HG02885 (cell line): Measurements from ENCODE around the gene CPTP.

Source experiments
- ATAC-seq: cut with Tn5 transposase; IDR thresholded peaks from one replicate; pipeline ENCODE4 v1.9.1; 2021; ENCODE audit warnings: mild to moderate bottlenecking; ENCODE audit not compliant: unreplicated experiment, poor library complexity

CPTP gene

DNA sequence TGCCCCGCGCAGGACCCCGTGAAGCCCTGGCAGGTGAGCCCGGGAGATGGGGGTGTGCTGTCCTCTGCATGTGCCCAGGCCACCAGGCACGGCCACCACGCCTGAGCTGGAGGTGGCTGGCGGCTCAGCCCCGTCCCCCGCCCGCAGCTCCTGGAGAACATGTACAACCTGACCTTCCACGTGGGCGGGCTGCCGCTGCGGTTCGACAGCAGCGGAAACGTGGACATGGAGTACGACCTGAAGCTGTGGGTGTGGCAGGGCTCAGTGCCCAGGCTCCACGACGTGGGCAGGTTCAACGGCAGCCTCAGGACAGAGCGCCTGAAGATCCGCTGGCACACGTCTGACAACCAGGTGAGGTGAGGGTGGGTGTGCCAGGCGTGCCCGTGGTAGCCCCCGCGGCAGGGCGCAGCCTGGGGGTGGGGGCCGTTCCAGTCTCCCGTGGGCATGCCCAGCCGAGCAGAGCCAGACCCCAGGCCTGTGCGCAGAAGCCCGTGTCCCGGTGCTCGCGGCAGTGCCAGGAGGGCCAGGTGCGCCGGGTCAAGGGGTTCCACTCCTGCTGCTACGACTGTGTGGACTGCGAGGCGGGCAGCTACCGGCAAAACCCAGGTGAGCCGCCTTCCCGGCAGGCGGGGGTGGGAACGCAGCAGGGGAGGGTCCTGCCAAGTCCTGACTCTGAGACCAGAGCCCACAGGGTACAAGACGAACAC, 8.3 kb downstream of the CPTP start:
- no peak for ATAC-seq

DNA sequence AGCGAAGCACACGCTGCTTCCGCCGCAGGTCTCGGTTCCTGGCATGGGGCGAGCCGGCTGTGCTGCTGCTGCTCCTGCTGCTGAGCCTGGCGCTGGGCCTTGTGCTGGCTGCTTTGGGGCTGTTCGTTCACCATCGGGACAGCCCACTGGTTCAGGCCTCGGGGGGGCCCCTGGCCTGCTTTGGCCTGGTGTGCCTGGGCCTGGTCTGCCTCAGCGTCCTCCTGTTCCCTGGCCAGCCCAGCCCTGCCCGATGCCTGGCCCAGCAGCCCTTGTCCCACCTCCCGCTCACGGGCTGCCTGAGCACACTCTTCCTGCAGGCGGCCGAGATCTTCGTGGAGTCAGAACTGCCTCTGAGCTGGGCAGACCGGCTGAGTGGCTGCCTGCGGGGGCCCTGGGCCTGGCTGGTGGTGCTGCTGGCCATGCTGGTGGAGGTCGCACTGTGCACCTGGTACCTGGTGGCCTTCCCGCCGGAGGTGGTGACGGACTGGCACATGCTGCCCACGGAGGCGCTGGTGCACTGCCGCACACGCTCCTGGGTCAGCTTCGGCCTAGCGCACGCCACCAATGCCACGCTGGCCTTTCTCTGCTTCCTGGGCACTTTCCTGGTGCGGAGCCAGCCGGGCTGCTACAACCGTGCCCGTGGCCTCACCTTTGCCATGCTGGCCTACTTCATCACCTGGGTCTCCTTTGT, 9.1 kb downstream of the CPTP start:
- no peak for ATAC-seq

DNA sequence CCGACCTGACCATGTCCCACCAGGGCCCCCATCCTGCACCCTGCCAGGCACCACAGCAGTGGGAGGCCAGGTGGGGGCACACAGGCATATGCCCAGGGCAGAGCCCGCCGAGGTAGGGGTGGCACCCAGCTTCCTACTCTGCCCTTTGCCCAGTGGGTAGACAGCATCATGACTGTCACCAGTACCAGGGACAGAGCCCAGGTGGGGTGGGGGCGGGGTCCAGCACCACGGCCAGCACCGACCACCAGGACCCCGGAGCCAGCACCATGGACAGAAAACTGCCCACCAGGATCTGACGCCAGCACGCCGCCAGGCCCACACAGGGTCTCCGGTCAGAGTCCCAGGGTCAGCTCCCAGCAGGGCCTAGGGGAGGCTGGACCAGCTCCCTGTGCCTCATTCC, 10.2 kb downstream of the CPTP start:
- ATAC-seq, result no peak

DNA sequence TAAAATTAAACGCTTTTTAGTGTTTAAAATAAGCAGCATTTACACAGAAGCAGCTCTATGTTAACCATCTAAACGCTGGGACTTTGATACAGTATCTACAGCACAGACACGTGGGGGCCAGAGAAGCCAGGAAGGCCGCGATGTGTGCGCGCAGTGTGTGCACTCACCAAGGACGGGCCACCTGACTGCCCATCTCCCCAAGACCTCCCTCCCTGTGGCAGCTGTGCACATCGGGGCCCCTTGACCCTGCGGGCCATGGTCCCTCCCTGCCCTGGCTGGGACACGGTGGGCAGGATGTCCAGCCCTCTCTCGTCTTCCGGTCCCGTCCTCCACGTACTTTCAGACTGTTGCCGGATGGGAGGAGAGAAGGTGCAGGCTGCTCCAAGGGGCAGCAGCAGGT, 10.7 kb downstream of the CPTP start:
- ATAC-seq, result no peak

DNA sequence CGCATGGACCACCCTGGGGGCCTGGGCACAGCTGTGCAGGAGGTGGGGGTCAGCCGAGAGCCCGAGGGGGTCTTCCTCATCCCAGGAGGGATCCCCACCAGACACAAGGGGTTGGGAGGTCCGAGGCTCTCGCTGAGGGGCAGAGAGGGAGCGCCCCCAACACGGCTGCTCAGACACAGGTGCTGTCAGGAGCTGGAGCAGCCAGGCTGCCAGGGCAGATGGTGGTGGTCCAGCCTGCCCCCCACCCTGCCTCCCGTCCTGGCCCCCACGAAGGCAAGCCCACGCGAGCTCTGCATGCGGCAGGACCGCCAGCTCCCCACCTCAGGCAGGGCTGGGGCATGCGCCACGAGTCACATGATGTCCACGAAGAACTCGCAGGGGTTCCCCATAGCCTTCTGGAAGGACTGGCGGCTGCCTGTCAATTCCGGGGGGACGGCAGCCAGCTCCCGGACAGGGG, 11.2 kb downstream of the CPTP start:
- no peak for ATAC-seq

DNA sequence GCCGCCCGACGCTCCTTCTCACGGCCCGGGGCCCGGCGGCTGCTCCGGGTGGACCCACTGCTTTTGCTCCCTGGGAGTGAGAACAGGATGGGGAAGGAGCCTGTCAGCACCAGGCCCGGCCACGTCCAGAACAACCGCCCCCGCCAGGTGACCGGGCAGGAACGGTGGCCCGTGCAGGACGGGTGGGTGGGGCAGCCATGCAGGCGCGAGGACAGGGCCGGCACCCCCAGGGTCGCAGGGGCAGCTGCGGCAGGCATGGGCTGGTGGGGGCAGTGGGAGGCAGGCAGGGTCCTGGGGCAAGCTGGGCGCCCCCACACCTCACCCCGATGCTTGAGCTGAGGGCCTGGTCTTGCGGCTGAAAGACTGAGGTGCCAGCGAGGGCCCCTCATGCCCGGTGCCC, 11.8 kb downstream of the CPTP start:
- ATAC-seq, result no peak

DNA sequence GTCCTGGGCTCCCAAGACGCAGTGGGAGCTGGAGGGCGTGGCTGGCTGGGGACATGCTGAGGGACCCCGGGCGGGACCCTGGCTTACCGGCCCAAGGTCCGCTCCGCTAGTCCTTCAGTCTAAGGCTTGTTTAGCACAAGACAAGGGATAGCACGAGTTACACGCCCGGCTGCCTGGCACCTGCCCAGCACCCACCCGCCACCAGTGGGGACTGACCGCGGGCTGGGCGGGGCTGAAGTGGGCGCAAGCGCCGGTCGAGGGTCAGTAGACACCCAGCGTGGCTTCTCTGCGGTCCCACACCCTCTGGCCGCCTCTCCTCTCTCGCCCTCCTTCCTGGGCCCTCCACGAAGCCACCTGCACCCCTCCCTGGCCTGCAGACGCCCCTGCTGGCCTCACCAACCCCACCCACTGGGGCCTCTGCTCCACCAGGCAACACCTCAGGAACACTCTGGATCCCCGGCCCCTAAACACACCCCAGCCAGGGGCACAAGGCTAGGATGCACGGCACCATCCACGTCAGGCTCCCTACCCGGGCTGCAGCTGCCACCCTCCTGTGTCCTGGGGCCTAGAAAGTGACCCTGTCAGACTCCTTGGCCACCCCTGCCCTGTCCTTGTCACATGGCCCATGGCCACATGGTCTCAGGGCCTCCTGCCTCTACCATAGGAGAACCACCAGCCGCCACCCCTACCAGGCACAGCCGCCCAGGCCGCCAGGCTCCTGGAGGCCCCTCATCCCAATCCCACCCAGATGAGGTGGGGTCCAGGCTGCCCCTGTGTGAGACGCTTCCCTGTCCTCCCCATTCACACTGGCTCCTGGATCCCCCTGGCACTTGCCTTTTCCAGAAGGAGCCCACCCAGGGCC, 12.6 kb downstream of the CPTP start:
- ATAC-seq, result no peak

DNA sequence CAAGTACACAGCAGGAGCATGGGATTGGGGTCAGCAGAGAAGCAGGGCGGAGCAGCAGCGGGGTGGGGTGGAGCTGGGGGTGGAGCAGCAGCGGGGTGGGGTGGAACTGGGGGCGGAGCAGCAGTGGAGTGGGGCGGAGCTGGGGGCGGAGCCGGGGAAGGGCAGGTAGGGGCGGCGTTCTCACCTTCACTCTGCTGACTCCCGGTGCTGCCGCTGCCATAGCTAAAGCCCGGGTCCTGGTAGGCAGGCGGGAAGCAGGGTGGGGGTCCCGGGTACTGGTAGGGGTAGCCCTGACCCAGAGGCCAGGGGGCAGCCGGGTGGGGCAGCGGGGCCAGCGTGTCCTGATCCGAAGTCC, 13.2 kb downstream of the CPTP start:
- ATAC-seq, result no peak

DNA sequence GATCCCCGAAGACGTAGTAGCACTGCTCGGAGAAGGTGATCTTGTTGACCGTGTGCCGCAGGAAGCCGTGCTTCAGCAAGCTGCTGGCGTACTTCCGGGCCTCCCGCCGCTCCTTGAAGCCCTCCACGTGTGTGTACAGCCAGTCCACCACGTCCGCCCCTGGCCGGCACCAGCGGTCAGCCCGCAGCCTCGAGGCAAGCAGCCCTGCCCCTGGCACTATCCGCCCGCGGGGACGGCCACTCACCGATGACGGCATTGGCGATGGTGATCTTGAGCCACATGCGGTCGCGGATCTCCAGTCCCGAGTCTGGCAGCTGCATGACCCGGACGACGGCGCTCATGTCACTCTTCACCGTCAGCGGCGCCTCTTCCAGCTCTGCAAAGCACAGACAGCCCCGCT, 13.7 kb downstream of the CPTP start:
- ATAC-seq, result no peak

DNA sequence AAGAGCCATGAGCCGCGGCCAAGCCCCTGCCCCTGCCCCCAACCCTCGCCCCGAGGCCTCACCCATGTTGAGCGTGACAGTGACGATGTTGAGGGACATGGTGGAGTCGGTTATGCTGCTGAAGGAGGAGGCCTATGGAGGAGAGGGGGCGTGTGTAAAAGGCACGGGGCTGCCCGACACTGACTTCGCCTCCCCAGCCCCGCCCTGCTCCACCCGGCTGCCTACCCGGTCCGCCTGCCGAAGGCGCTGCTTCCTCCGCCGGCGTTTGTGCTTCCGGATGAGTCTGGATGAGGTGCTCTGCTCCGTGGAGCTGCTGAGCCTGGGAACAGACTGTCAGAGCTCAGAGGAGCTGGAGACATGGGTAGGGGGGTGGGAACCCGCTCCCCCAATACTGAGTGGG, 15.6 kb downstream of the CPTP start:
- no peak for ATAC-seq

DNA sequence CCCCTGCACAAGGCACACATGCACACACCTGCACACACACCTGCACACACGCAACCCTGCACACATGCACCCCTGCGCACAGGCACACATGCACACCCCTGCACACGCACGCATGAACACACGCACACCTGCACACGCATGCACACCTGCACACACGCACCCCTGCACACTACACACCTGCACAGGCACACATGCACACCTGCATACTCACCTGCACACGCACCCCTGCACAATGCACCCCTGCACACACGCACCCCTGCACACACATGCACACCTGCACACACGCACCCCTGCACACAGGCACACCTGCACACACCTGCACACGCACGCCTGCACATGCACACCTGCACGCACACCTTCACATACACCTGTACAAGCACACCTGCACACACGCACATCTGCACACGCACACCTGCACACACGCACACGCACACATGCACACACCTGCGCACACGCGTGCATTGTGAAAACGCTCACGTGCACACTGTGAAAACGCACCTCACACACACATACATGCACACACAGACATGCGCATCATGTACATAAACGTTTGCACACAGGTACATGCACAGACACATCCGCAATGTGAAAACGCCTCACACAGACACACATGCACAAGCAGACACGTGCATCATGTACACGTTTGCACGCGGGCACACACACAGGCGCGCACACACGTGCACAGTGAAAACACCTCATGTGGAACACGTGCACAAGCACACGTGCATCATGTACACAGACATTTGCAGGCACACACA, 16.4 kb downstream of the CPTP start:
- ATAC-seq, result no peak

DNA sequence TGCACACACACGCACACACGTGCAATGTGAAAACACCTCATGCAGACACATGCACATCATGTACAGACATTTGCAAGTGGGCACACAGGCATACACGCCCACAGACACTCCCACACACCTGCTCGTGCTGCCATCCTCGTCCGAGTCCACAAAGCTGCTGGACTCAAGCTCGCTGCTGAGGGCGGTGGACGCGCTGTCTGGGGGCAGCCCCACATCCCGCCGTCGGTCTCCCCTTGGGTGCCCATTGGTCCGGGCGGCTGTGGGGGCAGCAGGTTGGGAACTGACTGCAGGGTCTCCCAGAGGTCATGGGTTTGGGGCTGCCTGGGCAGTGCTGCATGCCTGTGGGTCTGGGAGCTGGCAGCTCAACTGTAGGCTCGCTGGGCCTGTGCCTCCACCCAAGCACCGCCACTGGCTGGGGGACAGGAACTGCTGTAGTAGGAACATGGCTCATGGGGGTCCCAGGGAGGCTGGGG, 17.0 kb downstream of the CPTP start:
- no peak for ATAC-seq

DNA sequence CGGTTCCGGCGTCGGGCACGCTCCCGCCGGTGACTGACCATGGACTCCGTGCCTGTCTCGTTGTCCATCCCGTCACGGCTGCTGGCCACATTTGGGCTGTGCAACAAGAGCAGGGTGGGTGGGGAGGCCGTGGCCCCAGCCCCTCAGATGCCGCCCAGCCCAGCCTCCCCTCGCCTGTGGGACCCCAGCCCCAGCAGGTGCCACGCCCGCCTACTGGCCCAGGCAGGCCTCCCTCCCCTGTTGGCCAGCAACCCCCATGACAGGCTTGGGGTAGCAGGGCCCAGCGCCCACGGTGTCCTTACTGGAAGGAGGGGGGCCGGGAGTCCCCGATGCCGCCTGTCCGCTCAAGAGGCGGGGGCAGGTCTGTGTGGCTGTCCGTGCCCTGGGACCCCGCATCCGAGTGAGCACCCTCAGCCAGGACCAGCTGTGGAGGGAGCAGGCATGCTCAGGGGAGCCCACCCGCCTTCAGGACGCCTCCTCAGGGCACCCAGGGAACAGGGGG, 17.5 kb downstream of the CPTP start:
- no peak for ATAC-seq

DNA sequence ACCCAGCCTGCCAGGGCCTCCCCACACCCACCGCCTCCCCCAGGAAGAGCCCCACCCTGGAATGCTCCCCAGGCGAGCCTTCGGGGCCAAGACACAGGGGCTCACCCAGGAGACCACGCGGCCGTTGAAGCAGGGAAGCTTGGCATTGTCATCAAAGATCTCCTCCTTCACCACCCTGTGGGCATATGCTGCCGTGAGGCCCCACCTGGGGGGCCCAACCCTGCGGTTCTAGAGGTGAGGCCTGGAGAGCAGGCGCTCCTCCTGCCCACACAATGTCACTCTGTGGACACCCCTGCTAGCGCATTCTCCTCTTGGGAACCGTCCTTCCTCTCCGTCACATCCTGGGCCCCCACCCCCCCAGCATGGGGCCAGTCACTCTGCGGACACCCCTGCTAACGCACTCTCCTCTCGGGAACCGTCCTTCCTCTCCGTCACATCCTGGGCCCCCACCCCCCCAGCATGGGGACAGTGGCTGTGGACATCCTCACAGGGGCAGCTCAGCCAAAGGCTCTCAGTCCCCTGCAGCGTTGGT, 18.0 kb downstream of the CPTP start:
- ATAC-seq, result no peak

DNA sequence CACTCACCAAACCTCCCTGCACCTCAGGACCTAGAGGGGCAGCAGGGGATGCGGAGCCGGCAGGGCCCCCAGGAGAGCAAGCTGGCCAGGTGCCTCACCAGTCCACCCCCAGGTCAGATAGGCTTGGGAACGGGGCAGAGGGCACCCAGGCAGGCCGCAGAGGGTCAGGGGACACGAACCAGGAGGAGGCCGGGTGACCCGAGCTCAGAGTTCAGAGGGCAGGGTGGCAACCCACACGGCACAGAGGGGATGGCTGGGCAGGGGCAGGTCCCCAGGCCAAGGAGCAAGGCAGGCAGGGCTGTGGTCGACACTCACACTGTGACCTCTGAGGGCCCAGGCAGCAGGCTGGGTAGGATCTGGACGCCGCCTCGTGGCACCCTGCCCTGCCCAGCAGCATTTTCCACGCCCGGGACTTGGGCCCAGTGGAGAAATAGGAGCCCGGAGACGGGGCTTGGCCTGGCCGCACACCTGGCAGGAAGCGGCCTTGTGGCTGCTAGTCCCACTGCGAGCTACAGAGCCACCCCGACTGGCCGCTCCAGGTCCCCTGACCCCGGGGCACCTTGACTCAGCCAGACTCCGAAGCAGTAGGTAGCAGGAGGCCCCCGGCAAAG, 19.3 kb downstream of the CPTP start:
- ATAC-seq, result no peak

DNA sequence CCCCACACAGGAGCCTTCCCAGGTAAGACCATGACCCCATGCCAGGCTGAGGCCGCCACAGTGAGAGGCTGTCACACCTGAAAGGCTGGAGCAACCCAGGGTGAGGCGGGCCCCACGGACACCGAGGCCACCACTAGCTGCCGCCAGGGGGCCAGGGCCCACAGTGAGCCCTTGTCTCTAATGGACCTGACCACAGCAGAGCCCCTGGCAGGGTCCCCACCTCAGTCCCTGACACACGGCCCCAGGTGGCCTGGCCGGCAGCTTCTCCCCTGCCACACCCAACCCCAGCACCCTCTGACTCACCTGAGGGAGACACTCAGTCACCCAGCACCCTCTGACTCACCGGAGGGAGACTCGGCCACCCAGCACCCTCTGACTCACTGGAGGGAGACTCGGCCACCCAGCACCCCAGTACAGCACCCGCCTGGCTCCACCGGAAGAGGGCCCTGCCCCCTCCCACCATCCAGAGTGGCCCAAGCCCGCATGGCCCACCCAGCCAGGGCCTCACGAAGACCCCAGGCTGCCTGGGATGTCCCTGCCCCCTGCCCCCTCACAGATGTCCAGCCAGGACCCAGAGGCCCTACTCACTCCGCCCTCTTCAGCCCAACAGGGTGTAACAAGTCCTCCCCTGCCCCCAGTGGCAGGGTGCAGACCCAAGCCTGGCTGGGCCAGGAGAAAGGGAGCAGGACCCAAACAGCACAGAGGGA, 20.2 kb downstream of the CPTP start:
- no peak for ATAC-seq

DNA sequence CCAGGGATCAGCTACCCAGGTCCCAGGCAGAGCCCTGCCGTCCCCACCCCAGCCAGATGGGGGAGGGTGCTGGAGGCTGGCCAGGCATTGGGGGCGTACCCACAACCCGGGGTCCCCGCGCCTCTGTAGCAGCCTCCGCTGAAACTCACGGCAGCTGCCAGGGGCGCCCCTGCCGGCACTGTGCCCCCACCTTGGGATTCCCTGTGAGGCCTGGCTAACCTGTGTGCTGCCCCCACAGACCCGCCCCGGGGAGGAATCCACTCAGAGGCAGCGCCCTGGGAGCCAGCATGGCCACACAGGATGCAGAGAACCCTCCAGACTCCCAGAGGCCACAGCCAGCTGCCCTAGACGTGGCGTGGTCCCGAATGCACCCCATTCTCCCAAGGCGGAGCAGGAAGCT, 20.8 kb downstream of the CPTP start:
- no peak for ATAC-seq

DNA sequence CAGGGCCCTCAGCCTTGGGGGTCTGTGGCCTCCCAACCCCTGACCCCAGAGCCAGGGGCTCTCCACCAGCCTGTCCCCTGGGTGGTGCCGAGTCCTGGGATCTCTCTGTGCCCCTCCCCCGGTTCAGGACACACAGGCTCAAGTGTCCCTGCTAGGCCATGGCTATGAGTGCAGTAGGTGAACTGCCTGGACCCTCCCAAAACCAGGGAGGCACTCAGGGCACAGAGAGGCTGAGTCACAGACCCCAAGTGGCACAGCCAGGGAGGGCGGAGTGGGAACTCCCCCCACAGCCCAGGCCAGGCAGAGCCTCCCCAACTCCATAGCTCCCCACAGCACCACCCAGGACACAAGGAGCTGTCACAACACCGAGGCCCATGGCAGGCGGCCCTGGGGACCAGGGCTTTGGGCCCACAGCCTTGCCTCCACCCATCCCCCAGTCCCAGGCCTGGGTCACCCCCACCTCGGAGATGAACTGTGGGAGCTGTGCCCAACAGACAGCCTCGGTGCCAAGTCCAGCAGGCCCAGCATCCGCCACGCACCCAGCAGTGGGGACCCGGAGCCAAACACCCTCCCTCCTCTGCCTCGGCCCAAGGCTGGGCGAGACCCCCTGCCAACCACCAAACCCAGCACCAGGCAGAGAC, 21.4 kb downstream of the CPTP start:
- ATAC-seq, result no peak

DNA sequence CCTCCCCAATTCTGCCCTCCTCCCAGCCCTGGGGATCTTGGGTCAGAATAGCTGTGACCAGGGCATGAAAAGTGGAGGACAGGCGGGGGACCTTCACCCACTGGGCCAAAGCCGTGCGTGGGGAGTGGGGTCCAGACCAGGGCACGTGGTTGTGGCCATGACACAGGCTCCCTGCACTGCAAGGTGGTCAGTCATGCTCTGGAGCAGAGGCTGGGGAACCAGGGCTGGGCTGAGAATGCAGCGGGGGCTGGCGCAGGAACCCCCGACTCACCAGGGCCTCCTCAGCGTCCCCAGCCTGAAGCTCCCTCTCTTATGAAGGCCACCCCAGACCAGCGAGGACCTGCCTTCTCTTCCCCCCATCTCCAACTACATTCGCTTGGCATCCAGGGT, 21.9 kb downstream of the CPTP start:
- ATAC-seq, result no peak
